ACHN (cell line): ENCODE data around the gene GRXCR1.

Source experiments
- DNase-seq: peaks from one replicate; pipeline ENCODE4 v3.0.0-alpha.2; 2015
- in situ Hi-C: cut with HindIII; loops from 2 replicates; pipeline ENCODE4 v1.10.0; 2017; ENCODE audit warnings: low sequenced_read_pairs, low pct_ligation_motif_present, low pct_unique_long_range_greater_than_20kb

Gene GRXCR1

GRCh38 chr4:42892413-42892812 is at the start of gene GRXCR1:
TSS of gene GRXCR1 (plus strand) at chr4:42892713. CDS start at chr4:42893267, 554 bp downstream.
- DNase-seq = no peak
- in situ Hi-C loops = no loop called here

- in situ Hi-C loops = no loop called here
- DNase-seq = no peak
Measured at GRCh38 chr4:42843694-42844093, 48.8 kb upstream of the GRXCR1 start.

- in situ Hi-C loops = no loop called here
Measured at GRCh38 chr4:42844422-42845070, 48.0 kb upstream of the GRXCR1 start.

GRCh38 chr4:42845586-42845985 is 46.9 kb upstream of the GRXCR1 start:
- in situ Hi-C loops = no loop called here
- no peak for DNase-seq

More at GRCh38 chr4:42844422-42845070, 48.0 kb upstream of the GRXCR1 start:
- no peak for DNase-seq

DNA sequence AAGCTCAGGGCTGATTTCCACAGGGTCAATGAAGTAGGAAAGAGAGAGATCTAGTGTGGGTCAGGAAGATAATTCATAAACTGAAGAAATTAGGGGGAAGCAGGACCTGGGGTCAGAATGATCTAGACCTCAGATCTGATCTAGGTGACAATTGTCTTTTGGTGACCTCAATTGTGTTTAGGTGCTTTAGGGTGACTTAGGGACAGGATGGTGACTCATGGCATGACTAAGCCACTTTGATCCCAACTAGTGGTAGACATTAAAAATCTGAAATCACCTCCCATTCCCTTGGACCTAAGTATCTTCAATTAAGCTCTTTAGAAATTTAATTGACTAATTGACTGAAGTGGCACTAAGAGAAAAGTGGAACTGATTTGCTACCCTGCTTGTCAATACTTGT is 36.7 kb upstream of the GRXCR1 start:
- in situ Hi-C loops = no loop called here
- no peak for DNase-seq

DNA sequence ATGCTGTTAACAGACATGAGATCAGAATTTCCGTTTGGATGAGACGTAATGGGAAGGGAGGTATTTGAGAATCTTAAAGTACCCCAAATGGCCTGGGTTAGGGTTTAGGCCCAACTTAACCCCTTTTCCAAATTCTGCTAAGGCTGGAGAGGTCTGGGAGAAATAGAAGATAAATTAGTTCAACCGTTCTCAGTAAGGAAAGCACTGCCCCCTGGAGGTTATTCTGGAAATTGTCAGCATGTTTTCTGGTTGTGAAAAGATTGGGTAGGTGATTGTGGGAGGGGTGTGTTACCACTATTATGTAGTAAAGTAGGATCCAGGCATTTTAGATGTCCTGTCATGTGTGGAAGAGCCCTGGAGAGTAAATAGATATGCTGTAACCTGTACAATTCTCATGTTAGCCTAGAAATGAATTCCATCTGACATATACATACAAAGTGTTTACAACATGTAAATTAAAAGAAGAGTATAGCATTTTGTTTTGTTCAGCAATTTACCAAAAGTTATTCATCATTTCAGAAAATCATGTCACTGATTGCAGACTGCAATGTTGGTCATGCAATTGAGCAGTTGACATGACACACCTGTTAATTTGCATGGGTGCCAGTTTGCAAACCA is 26.8 kb upstream of the GRXCR1 start:
- peak; percentile 58 for DNase-seq
- in situ Hi-C loops = no loop called here

GRCh38 chr4:42871261-42871660 is 21.3 kb upstream of the GRXCR1 start:
- in situ Hi-C loops = no loop called here
- no peak for DNase-seq

DNA sequence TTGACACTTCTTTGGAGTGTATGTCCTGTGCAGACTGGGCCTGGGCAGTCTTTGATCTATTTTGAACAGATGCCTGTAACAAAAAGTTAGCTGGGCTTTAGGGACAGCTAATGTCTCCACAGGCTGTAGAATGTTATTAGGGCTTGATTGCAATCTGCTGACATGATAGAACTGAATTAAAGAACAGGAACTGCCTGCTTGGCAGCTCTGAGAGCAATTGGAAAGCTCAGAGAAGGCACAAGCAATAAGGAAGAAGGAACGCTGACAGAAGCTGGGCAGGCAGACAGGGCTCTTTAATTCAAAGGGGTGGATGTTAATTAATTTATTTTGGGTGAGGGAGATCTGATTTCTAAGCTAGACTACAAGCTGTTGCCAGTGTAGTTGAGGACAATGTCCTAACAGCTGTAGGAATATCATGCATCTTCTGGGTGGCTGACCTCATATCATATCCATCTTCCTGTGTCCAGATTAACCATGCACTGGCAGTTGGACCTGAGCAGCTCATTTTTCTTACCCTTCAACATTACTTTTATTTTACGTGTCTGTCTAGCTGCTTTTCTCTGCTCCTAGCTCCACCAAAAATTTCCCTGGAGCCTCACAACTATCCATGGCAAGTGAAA is 20.7 kb upstream of the GRXCR1 start:
- DNase-seq = no peak
- in situ Hi-C loops = no loop called here

DNA sequence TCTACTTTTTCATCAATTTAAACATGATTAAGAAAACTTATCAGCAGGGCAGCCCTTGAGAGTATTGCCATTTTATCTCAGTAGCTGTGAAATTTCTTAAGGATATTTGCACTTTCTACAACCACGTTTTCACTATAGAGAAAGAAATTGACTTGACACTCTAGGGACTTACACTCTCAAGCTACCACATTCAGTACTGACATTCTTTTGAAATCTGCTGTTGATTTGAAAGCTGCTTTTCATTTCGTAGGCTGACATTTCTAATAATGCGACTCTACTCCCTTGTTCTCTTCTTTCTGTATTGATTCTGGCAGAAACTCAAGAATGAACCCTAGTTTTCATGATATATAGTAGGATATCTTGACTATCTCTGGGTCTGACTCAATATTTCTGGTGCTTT is 13.7 kb upstream of the GRXCR1 start:
- in situ Hi-C loops = no loop called here

DNA sequence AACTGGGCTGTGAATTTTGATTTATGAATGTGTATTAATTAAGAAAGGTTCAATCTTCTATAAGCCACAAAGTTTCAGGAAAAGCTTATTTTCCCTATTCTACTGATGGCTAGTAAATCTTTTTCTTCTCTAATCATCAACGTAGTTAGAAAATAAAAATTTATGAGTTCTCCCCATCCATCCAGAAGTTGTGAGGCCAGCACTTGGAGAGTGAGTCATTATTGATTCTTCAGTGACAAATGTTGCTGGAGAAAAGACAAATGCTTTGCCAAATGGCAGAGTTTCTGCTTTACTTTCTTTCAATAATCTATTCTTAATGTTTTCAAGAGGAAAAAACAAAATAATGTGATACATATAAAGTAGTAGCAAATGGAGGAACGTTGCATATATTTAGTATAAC is 11.3 kb upstream of the GRXCR1 start:
- in situ Hi-C loops = no loop called here

More for the DNA sequence above, 13.7 kb upstream of the GRXCR1 start:
- no peak for DNase-seq

DNA sequence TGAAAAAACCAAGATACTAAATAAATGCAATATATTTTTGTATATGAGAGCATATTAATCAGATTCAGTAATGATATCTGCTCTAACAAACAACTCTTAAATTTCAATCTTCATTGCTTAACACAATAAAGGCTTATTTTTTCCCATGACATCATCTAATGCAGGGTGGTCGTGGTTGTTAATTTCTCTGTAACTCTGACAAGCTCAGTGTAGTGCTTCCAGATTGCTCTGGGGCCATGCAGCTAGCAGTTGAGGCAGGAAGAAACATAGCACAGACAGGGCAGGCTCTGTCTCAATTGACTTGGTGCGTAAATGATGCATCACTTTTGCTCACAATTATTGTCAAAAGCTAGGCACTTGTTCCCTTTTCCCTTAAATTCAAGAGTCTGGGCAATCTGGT is 869 bp upstream of the GRXCR1 start:
- in situ Hi-C loops = no loop called here

More for the DNA sequence above, 11.3 kb upstream of the GRXCR1 start:
- no peak for DNase-seq

DNA sequence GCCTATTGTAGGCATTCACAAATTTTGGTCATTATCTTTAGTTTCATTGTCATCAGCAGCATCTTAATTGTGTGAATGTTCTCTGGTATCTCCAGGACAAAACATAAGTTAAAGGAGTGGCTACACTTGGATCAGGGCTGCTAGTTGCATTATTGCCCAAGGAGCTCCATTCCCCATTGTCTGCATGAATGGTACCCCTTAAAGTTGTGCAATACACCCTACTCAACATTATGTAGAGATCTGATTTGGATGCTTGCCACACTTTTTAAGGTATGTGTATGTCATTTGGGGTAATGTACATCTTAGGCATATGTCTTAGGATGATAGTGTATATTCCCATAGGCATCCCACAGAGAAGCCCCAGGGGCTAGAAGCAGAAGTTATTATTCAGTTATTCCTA is 2.9 kb downstream of the GRXCR1 start:
- no peak for DNase-seq
- in situ Hi-C loops = no loop called here

More for the DNA sequence above, 869 bp upstream of the GRXCR1 start:
- DNase-seq = no peak

DNA sequence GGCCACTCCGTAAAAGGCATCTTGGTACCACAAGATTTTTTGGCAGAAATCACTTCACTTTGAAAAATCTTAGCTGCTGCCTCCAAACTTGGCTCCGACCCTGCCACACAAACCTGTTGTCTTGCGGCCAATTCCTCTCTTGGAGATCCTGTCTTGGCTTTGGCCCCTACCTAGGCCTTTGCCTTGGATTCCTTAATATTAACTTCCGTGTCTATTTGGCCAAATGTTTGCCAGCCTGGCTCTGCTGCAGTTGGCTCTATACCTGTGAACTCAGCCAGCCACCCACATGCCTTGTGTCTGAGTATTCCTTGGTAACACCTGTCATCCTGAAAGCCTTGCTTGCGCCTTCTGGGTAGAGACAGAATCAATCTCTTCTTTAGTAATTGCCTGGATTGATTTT is 12.5 kb downstream of the GRXCR1 start:
- in situ Hi-C loops = no loop called here

DNA sequence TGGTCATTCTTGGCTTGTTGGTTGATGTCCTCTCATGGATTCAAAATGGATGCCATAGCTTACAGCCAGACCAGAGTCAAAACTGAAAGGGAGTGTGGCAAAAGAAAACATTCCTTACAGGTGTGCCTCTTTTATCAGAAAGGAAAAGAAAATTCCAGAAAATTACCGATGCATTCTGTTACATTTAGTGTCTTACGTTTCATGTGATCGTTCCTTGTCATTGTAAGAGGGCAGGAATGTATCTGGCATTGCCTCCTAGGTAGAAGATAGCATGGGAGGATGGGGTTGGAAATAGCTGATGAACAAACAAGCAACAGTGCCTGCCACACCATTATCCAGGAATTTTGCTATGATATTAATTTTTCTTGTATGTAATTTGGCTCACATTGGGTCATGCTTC is 13.1 kb downstream of the GRXCR1 start:
- in situ Hi-C loops = no loop called here
- no peak for DNase-seq

More for the DNA sequence above, 12.5 kb downstream of the GRXCR1 start:
- DNase-seq = no peak

- no peak for DNase-seq
- in situ Hi-C loops = no loop called here
Measured at GRCh38 chr4:42906341-42906740, 13.8 kb downstream of the GRXCR1 start.

GRCh38 chr4:42906891-42907759 is 14.6 kb downstream of the GRXCR1 start:
- peak; percentile 14 for DNase-seq
- in situ Hi-C loops = no loop called here

GRCh38 chr4:42910459-42910858 is 17.9 kb downstream of the GRXCR1 start:
- in situ Hi-C loops = no loop called here

DNA sequence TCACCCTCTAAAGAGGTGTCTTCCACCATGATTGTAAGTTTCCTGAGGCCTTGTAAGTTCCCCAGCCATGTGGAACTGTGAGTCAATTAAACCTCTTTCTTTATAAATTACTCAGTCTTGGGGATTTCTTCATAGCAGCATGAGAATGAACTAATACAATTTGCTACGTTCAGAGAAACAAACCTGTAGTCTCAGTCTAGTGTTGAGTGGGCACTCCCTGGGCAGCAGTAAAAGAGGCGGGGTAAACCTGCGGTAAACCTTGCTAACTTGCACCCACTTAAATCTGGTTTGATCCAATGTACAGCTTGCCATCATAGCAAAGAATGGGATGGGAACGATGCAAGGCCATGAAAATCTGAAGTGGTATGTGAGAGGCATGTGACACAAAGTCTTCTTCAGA is 22.4 kb downstream of the GRXCR1 start:
- no peak for DNase-seq

More at GRCh38 chr4:42910459-42910858, 17.9 kb downstream of the GRXCR1 start:
- no peak for DNase-seq

GRCh38 chr4:42915484-42915883 is 23.0 kb downstream of the GRXCR1 start:
- DNase-seq = no peak
- in situ Hi-C loops = no loop called here

More for the DNA sequence above, 22.4 kb downstream of the GRXCR1 start:
- in situ Hi-C loops = no loop called here
